NOMO-1 treated with DMSO at 0.1 percent for 48 hours (cell line): ENCODE data around the gene ARPC1A.
"Not testable (repeated sequence)": the region's sequence is repeated elsewhere in the genome, so short reads cannot be mapped to it uniquely, and the experiment has no call there.

ENCODE experiments used
- DNase-seq: peaks from one replicate; lab custom pipeline; 2025; ENCODE audit not compliant: unreplicated experiment; lab: John Stamatoyannopoulos, UW

Gene ARPC1A

GRCh38 chr7:99386584-99387238, 61.0 kb downstream of the ARPC1A start:
- peak; percentile 63 for DNase-seq

GRCh38 chr7:99387239-99387635, 61.5 kb downstream of the ARPC1A start:
- DNase-seq: not testable (repeated sequence)

GRCh38 chr7:99387912-99388311, 62.2 kb downstream of the ARPC1A start:
- no peak for DNase-seq

- DNase-seq: no peak
Observed at GRCh38 chr7:99389772-99390171, 64.1 kb downstream of the ARPC1A start.

- DNase-seq: no peak
Observed at GRCh38 chr7:99390941-99391602, 65.4 kb downstream of the ARPC1A start.

GRCh38 chr7:99392046-99392445, 66.3 kb downstream of the ARPC1A start:
- DNase-seq: no peak

GRCh38 chr7:99392659-99393354, 67.1 kb downstream of the ARPC1A start:
- no peak for DNase-seq

GRCh38 chr7:99393355-99394187, 67.9 kb downstream of the ARPC1A start:
- DNase-seq: no peak

- DNase-seq: no peak
Observed at GRCh38 chr7:99394188-99394502, 68.4 kb downstream of the ARPC1A start.

GRCh38 chr7:99395616-99396327, 70.1 kb downstream of the ARPC1A start:
- no peak for DNase-seq

GRCh38 chr7:99396418-99397296, 71.0 kb downstream of the ARPC1A start:
- no peak for DNase-seq

- DNase-seq: no peak
Observed at GRCh38 chr7:99397297-99397983, 71.7 kb downstream of the ARPC1A start.

- DNase-seq: no peak
Observed at GRCh38 chr7:99398891-99399445, 73.3 kb downstream of the ARPC1A start.

GRCh38 chr7:99399597-99399996, 73.9 kb downstream of the ARPC1A start:
- no peak for DNase-seq

- no peak for DNase-seq
Observed at GRCh38 chr7:99402854-99403253, 77.2 kb downstream of the ARPC1A start.

GRCh38 chr7:99403764-99404163, 78.1 kb downstream of the ARPC1A start:
- DNase-seq: no peak

GRCh38 chr7:99404235-99404976, 78.7 kb downstream of the ARPC1A start:
- no peak for DNase-seq

GRCh38 chr7:99404977-99405320, 79.3 kb downstream of the ARPC1A start:
- DNase-seq: no peak
